Fibroblast of lung (primary cell): ENCODE data around the gene C19orf33. TPM values are rescaled to one million over a fixed set of nuclear protein-coding genes. Genes with fewer than 3 reads are reported as not detected.

ENCODE experiments used
- DNase-seq, 2 donors: peaks; one replicate each; pipeline versions ENCODE4 v3.0.0 to v3.0.0-alpha.2; 2010; ENCODE audit warnings: low read depth in 2 of 2
- H2AFZ ChIP-seq: 2 replicates; pipeline ENCODE4 v1.5.1; 2012; ENCODE audit warnings: low read length, control low read depth, inconsistent platforms
- H3K27ac ChIP-seq: 2 replicates; pipeline ENCODE4 v1.5.1; 2011; ENCODE audit warnings: low read length, control low read depth; ENCODE audit not compliant: insufficient read depth
- H3K27me3 ChIP-seq: 2 replicates; pipeline ENCODE4 v1.5.1; 2011; ENCODE audit warnings: mild to moderate bottlenecking, low read length; ENCODE audit not compliant: control insufficient read depth, insufficient read depth
- H3K36me3 ChIP-seq: 2 replicates; pipeline ENCODE4 v1.5.1; 2011; ENCODE audit warnings: low read length; ENCODE audit not compliant: control insufficient read depth, insufficient read depth
- H3K4me1 ChIP-seq: 2 replicates; pipeline ENCODE4 v1.5.1; 2011; ENCODE audit warnings: low read length; ENCODE audit not compliant: control insufficient read depth, insufficient read depth; ENCODE audit errors: extremely low read depth
- H3K4me2 ChIP-seq: 2 replicates; pipeline ENCODE4 v1.5.1; 2011; ENCODE audit warnings: low read length, control low read depth; ENCODE audit not compliant: insufficient read depth; ENCODE audit errors: extremely low read depth
- H3K4me3 ChIP-seq, 4 experiments: fragments of 200-600 bp in 1 of 4; sonication (generic) in 1 of 4; replicated peaks in 1 of 4; 2 replicates each; pipeline ENCODE4 v1.5.1; 2011 to 2016; ENCODE audit warnings: low read length in 4 of 4, low read depth in 3 of 4, mild to moderate bottlenecking in 3 of 4, control low read depth in 2 of 4, inconsistent platforms in 1 of 4, mixed read lengths in 1 of 4; ENCODE audit not compliant: insufficient read depth in 1 of 4; ENCODE audit errors: control extremely low read depth in 1 of 4
- H3K79me2 ChIP-seq: 2 replicates; pipeline ENCODE4 v1.5.1; 2012; ENCODE audit warnings: mild to moderate bottlenecking, low read length, inconsistent platforms; ENCODE audit not compliant: control insufficient read depth, insufficient read depth
- H3K9ac ChIP-seq: 2 replicates; pipeline ENCODE4 v1.5.1; 2011; ENCODE audit warnings: mild to moderate bottlenecking, low read length, control low read depth; ENCODE audit not compliant: insufficient read depth
- H3K9me3 ChIP-seq: 2 replicates; pipeline ENCODE4 v1.5.1; 2012; ENCODE audit warnings: low read depth, low read length; ENCODE audit not compliant: control insufficient read depth, insufficient read depth
- H4K20me1 ChIP-seq: 2 replicates; pipeline ENCODE4 v1.5.1; 2011; ENCODE audit warnings: low read length; ENCODE audit not compliant: control insufficient read depth, insufficient read depth; ENCODE audit errors: extremely low read depth
- CTCF ChIP-seq, 2 donors: IDR thresholded peaks in 1 of 2; conservative IDR thresholded peaks in 1 of 2; 1 replicate in 1 of 2; 2 replicates in 1 of 2; pipeline ENCODE4 v1.5.1; 2011 to 2012; ENCODE audit warnings: low read length in 2 of 2, control low read depth in 1 of 2, inconsistent platforms in 1 of 2, low read depth in 1 of 2, mild to moderate bottlenecking in 1 of 2
- EZH2 ChIP-seq: IDR thresholded peaks from 2 replicates; pipeline ENCODE4 v1.5.1; 2012; ENCODE audit warnings: low read length, control low read depth, mild to moderate bottlenecking; ENCODE audit errors: missing control alignments
- polyA plus RNA-seq, 2 donors: library from polyadenylated mRNA; depleted of rRNA in 1 of 2; stranded (reverse) in 1 of 2; unstranded in 1 of 2; fragments of >200 nt; gene quantifications; 2 replicates each; pipeline ENCODE4 v1.2.1, GENCODE V29; 2011 to 2012; ENCODE audit warnings: missing spikeins in 1 of 2
- total RNA-seq: library from RNA; depleted of rRNA; stranded (reverse); fragments of >200 nt; gene quantifications from 2 replicates; pipeline ENCODE4 v1.2.1, GENCODE V29; 2014

C19orf33 gene
- total and polyA plus RNA-seq, 2 donors (not counting 1 experiment from before 2014, with no cell fraction given), result not detected

- H3K4me2 ChIP-seq, result peak within 1 kb of the TSS; percentile 95
- peak within 1 kb of the TSS; percentile 46 to 71 (median 68) for H3K4me3 ChIP-seq
- TF ChIP-seq CTCF (conservative IDR thresholded peaks at IDR 0.05 in 1 of 2, IDR thresholded peaks at IDR 0.05 in 1 of 2; ENCODE audit: low read depth in 1 of 2, low read length in 2 of 2) (no peak), EZH2 (no peak)
- no peaks in the 10 kb centered on the region for H4K20me1 ChIP-seq
- DNase-seq, result peak; percentile 8 to 35
- H3K9ac ChIP-seq, result peak within 1 kb of the TSS; percentile 83
- no peaks in the 10 kb centered on the region for H3K9me3 ChIP-seq
- H3K4me1 ChIP-seq, result peaks cover 12% of the 10 kb centered on the region
- H3K27me3 ChIP-seq, result no peaks in the 10 kb centered on the region
- peak within 1 kb of the TSS; percentile 58 for H2AFZ ChIP-seq
- H3K79me2 ChIP-seq, result peaks cover 30% of the 10 kb centered on the region
- H3K27ac ChIP-seq, result peak within 1 kb of the TSS; percentile 56
- no peaks in the 10 kb centered on the region for H3K36me3 ChIP-seq
Measured at GRCh38 chr19:38319421-38320258, 15.6 kb downstream of the C19orf33 start, which contains the start of gene KCNK6. Gene KCNK6 (plus strand): TSS chr19:38319845. CDS start chr19:38319951, 106 bp downstream.

- TF ChIP-seq CTCF (conservative IDR thresholded peaks at IDR 0.05 in 1 of 2, IDR thresholded peaks at IDR 0.05 in 1 of 2; ENCODE audit: low read depth in 1 of 2, low read length in 2 of 2), result no peak
- TF ChIP-seq EZH2, result no peak
- H3K9me3 ChIP-seq, result no peaks in the 10 kb centered on the region
- H4K20me1 ChIP-seq, result no peaks in the 10 kb centered on the region
- H3K4me1 ChIP-seq, result peaks cover 12% of the 10 kb centered on the region
- H3K4me3 ChIP-seq, result peak overlapping the region in 3 of 4 experiments; percentile 3 to 71 (median 18)
- no peak for DNase-seq
- H2AFZ ChIP-seq, result no peak overlapping the region
- no peaks in the 10 kb centered on the region for H3K27me3 ChIP-seq
- H3K79me2 ChIP-seq, result peaks cover 26% of the 10 kb centered on the region
- no peak overlapping the region for H3K9ac ChIP-seq
- H3K36me3 ChIP-seq, result peaks cover under 1% of the 10 kb centered on the region
- H3K27ac ChIP-seq, result peak overlapping the region; percentile 40
- H3K4me2 ChIP-seq, result no peak overlapping the region
Measured at GRCh38 chr19:38320969-38321339, 16.9 kb downstream of the C19orf33 start.

GRCh38 chr19:38321646-38322196 is 17.7 kb downstream of the C19orf33 start:
- Histone ChIP-seq H2AFZ (no peak overlapping the region), H3K9ac (peak overlapping the region; percentile 40), H3K27me3 (no peaks in the 10 kb centered on the region), H3K9me3 (no peaks in the 10 kb centered on the region), H3K4me1 (peaks cover 12% of the 10 kb centered on the region), H3K36me3 (peaks cover 5% of the 10 kb centered on the region), H4K20me1 (no peaks in the 10 kb centered on the region), H3K4me3 (peak overlapping the region in 3 of 4 experiments; percentile 3 to 71 (median 18)), H3K27ac (peak overlapping the region; percentile 40), H3K79me2 (peaks cover 26% of the 10 kb centered on the region), H3K4me2 (peak overlapping the region; percentile 49)
- TF ChIP-seq EZH2 (no peak), CTCF (conservative IDR thresholded peaks at IDR 0.05 in 1 of 2, IDR thresholded peaks at IDR 0.05 in 1 of 2; ENCODE audit: low read depth in 1 of 2, low read length in 2 of 2) (no peak)
- peak; percentile 25 to 46 for DNase-seq
